Glutamatergic neuron (in vitro differentiated cells): Measurements from ENCODE around the gene CBR1. TPM values are rescaled to one million over a fixed set of nuclear protein-coding genes. Genes with fewer than 3 reads are reported as not detected.

Experiments
- DNase-seq: peaks from one replicate; pipeline ENCODE4 v3.0.0; 2022
- H3K27ac Mint-ChIP-seq: one replicate; pipeline ENCODE4 v1.8.0; 2020; ENCODE audit warnings: mild to moderate bottlenecking, mixed read lengths, inconsistent platforms; ENCODE audit not compliant: unreplicated experiment
- H3K27me3 Mint-ChIP-seq: one replicate; pipeline ENCODE4 v1.8.0; 2020; ENCODE audit warnings: mild to moderate bottlenecking, moderate library complexity, mixed read lengths, inconsistent platforms; ENCODE audit not compliant: unreplicated experiment
- H3K36me3 Mint-ChIP-seq: one replicate; pipeline ENCODE4 v1.8.0; 2020; ENCODE audit warnings: mild to moderate bottlenecking, mixed read lengths, inconsistent platforms; ENCODE audit not compliant: unreplicated experiment
- H3K4me1 Mint-ChIP-seq: one replicate; pipeline ENCODE4 v1.8.0; 2020; ENCODE audit warnings: mild to moderate bottlenecking, low read depth, mixed read lengths, inconsistent platforms; ENCODE audit not compliant: unreplicated experiment
- H3K4me3 Mint-ChIP-seq: one replicate; pipeline ENCODE4 v1.8.0; 2020; ENCODE audit warnings: mild to moderate bottlenecking, mixed read lengths, inconsistent platforms; ENCODE audit not compliant: unreplicated experiment
- H3K9me3 Mint-ChIP-seq: one replicate; pipeline ENCODE4 v1.8.0; 2020; ENCODE audit warnings: mild to moderate bottlenecking, moderate library complexity, mixed read lengths, inconsistent platforms; ENCODE audit not compliant: unreplicated experiment
- CTCF ChIP-seq: fragments of 200-600 bp; sonication (generic); IDR thresholded peaks from one replicate; pipeline ENCODE4 v1.5.0; 2021; ENCODE audit not compliant: partially characterized antibody, unreplicated experiment
- total RNA-seq: library from RNA; stranded (reverse); fragmentation: NEBNext Ultra II Directional; extraction: Animal tissue kit (Norgen Biotek cat#: 25700); gene quantifications from one replicate; pipeline ENCODE4 v1.2.1, GENCODE V29; 2021; ENCODE audit not compliant: unreplicated experiment

CBR1 gene
- total RNA-seq, 1 donor from 2014 or later = 18.2 TPM

DNA sequence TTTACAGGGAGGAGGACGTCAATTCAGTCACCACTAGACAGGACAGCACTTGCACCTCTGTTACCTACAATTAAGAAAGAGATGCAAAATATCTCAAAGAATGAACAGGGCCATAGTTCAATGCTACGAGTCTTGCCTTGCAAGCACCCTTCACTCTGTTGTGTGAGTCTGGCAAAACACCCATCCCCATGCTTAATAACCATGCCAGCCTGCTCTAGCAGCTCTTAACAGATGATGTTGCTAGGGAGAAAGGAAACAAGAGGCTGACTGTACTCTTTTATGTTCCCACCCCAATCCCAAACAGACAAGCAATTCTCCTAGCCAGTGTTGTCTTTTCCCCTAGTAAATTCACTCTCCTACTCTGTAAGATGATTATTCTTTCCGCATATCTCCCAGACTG is 5.3 kb downstream of the CBR1 start:
- DNase-seq = no peak
- Mint-ChIP-seq H3K36me3 (peaks cover 9% of the 10 kb centered on the region), H3K27ac (no peak overlapping the region)

DNA sequence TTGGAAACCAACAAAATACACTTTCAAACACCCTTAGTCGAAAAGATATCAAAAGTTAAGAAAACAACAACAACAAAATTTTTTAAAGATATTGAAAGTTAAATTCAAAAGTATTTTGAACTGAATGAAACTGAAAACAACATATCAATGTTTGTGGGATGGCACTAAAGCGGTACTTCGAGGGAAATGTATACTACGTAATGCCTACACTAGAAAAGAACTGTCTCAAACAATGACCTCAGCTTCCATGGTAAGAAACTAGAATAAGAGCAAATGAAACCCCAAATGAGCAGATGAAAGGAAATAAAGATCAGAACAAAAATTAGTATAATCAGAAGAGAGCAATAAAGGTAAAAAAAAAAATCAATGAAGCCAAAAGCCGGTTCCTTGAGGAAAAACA is 6.1 kb downstream of the CBR1 start:
- DNase-seq = no peak
- no peak overlapping the region for H3K27ac Mint-ChIP-seq
- H3K36me3 Mint-ChIP-seq = peaks cover 9% of the 10 kb centered on the region
- TF ChIP-seq CTCF = no peak
- H3K4me3 Mint-ChIP-seq = no peak overlapping the region
- H3K9me3 Mint-ChIP-seq = peaks cover 2% of the 10 kb centered on the region
- H3K27me3 Mint-ChIP-seq = peaks cover 4% of the 10 kb centered on the region
- no peaks in the 10 kb centered on the region for H3K4me1 Mint-ChIP-seq

More for the DNA sequence above, 5.3 kb downstream of the CBR1 start:
- peaks cover 2% of the 10 kb centered on the region for H3K4me1 Mint-ChIP-seq
- H3K9me3 Mint-ChIP-seq = peaks cover 4% of the 10 kb centered on the region
- H3K27me3 Mint-ChIP-seq = peaks cover 4% of the 10 kb centered on the region
- no peak overlapping the region for H3K4me3 Mint-ChIP-seq
- no peak for TF ChIP-seq CTCF

- Mint-ChIP-seq H3K27me3 (peaks cover 3% of the 10 kb centered on the region), H3K9me3 (peaks cover 2% of the 10 kb centered on the region), H3K4me1 (no peaks in the 10 kb centered on the region), H3K27ac (no peak overlapping the region), H3K36me3 (peaks cover 6% of the 10 kb centered on the region), H3K4me3 (no peak overlapping the region)
- TF ChIP-seq CTCF = no peak
- no peak for DNase-seq
These were observed 7.2 kb downstream of the CBR1 start for GRCh38 chr21:36076878-36077655.

DNA sequence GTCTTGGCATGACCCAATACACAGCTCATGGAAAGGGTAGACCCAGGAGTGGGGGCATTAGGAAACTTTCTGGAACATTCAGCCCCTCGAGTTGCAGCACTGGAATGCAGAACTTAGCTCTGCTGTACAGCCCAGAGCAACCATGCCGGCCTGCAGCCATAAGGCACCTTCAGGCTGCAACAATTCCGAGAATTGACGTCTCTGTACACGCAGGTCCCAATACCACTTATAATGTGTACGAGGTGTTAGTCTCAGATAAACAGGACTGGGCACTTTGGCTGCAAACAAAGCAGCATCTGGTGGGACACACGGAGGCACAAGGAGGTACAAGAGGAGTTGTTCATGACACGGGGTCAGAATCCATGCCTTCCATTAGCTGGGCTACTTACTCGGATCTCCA is 7.9 kb downstream of the CBR1 start:
- Mint-ChIP-seq H3K27ac (no peak overlapping the region), H3K9me3 (peaks cover 2% of the 10 kb centered on the region), H3K4me1 (no peaks in the 10 kb centered on the region), H3K27me3 (peaks cover 3% of the 10 kb centered on the region), H3K4me3 (no peak overlapping the region), H3K36me3 (peaks cover 3% of the 10 kb centered on the region)
- no peak for TF ChIP-seq CTCF
- DNase-seq = no peak

GRCh38 chr21:36079010-36079649 is 9.3 kb downstream of the CBR1 start:
- H3K27me3 Mint-ChIP-seq = peaks cover 3% of the 10 kb centered on the region
- H3K27ac Mint-ChIP-seq = no peak overlapping the region
- DNase-seq = no peak
- H3K9me3 Mint-ChIP-seq = peaks cover 2% of the 10 kb centered on the region
- no peak for TF ChIP-seq CTCF
- peaks cover 3% of the 10 kb centered on the region for H3K36me3 Mint-ChIP-seq
- H3K4me3 Mint-ChIP-seq = no peak overlapping the region
- no peaks in the 10 kb centered on the region for H3K4me1 Mint-ChIP-seq
